Ovary (tissue), 3 donors: ENCODE data around the gene HECTD3.

Source experiments
- EP300 ChIP-seq: sonication (generic); formaldehyde crosslinking; IDR thresholded peaks from one replicate; pipeline ENCODE4 v1.6.1; 2017; ENCODE audit warnings: antibody characterized with exemption
- TF ChIP-seq, protein P1 (sequence below), 3 donors: fragments of 450-650 bp in 2 of 3; fragments of 200-600 bp in 1 of 3; IDR thresholded peaks; one replicate each; pipeline versions ENCODE4 v1.5.1 to v1.8.0; 2016 to 2022; ENCODE audit warnings: antibody characterized with exemption in 3 of 3, mild to moderate bottlenecking in 1 of 3
- donor health status: DM: no; HTN: no; CAD: no.

DNA sequence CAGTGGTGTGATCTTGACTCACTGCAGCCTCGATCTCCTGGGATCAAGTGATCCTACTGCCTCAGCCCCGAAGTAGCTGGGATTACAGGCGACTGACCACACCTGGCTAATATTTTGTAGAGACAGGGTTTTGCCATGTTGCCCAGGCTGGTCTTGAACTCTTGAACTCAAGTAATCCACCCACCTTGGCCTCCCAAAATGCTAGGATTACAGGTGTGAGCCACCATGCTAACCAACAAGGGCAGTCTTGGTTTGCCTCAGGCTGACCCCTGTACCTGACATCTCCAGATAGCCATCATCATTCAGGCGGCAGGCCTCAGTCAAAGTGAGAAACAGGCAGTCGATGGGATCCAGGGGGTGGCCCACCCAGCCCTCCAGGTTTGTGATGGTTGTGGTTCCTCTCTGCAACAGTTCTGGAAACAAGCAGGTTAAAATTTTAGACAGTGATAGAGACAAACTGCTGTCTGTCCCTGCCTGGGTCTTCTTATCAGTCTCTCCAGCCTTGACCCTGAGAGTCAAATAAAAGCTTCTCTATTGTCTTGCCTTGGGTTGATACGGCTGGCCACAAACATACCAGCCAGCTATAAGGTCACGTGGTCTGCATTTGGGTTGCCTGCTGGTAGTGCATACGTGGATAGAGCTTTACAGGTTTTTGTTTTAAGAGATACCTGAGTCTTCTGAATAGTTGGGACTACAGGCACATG, 27.7 kb upstream of the HECTD3 start:
- TF ChIP-seq, protein P1, sequence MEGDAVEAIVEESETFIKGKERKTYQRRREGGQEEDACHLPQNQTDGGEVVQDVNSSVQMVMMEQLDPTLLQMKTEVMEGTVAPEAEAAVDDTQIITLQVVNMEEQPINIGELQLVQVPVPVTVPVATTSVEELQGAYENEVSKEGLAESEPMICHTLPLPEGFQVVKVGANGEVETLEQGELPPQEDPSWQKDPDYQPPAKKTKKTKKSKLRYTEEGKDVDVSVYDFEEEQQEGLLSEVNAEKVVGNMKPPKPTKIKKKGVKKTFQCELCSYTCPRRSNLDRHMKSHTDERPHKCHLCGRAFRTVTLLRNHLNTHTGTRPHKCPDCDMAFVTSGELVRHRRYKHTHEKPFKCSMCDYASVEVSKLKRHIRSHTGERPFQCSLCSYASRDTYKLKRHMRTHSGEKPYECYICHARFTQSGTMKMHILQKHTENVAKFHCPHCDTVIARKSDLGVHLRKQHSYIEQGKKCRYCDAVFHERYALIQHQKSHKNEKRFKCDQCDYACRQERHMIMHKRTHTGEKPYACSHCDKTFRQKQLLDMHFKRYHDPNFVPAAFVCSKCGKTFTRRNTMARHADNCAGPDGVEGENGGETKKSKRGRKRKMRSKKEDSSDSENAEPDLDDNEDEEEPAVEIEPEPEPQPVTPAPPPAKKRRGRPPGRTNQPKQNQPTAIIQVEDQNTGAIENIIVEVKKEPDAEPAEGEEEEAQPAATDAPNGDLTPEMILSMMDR (IDR thresholded peaks at IDR 0.05), result no peak
- no peak for TF ChIP-seq EP300
